IgD-negative memory B cell (primary cell): ENCODE measurements around the gene PSENEN. TPM values are rescaled to one million over a fixed set of nuclear protein-coding genes. Genes with fewer than 3 reads are reported as not detected.

Experiments used
- H3K27ac Mint-ChIP-seq, 3 donors: one replicate each; pipeline ENCODE4 v1.8.0; 2020 to 2022; ENCODE audit warnings: mild to moderate bottlenecking in 3 of 3, mixed read lengths in 3 of 3, moderate library complexity in 1 of 3
- H3K27me3 Mint-ChIP-seq: one replicate; pipeline ENCODE4 v1.8.0; 2021; ENCODE audit warnings: mixed read lengths
- H3K36me3 Mint-ChIP-seq: one replicate; pipeline ENCODE4 v1.8.0; 2020; ENCODE audit warnings: mild to moderate bottlenecking, mixed read lengths
- H3K4me1 Mint-ChIP-seq, 3 donors: one replicate each; pipeline ENCODE4 v1.8.0; 2020 to 2022; ENCODE audit warnings: mixed read lengths in 3 of 3, mild to moderate bottlenecking in 1 of 3
- H3K4me3 Mint-ChIP-seq, 4 donors: one replicate each; pipeline ENCODE4 v1.8.0; 2020 to 2022; ENCODE audit warnings: mild to moderate bottlenecking in 4 of 4, mixed read lengths in 4 of 4, moderate library complexity in 3 of 4
- H3K9me3 Mint-ChIP-seq, 3 donors: one replicate each; pipeline ENCODE4 v1.8.0; 2020 to 2021; ENCODE audit warnings: mixed read lengths in 3 of 3, mild to moderate bottlenecking in 1 of 3
- polyA plus RNA-seq: library from polyadenylated mRNA; unstranded; fragments of 300-500 nt; fragmentation: Illumina TruSeq; gene quantifications from one replicate; pipeline ENCODE4 v1.2.3, GENCODE V29; 2021

Gene PSENEN
- polyA plus RNA-seq = 85.0 TPM

GRCh38 chr19:35745328-35746086, at the start of gene PSENEN, which contains the start of gene U2AF1L4:
TSS of gene PSENEN (plus strand) at chr19:35745651. CDS start at chr19:35745931, 280 bp downstream.
TSS of gene U2AF1L4 (minus strand) at chr19:35745418. CDS start at chr19:35745391, 27 bp downstream.
- Mint-ChIP-seq H3K36me3 (peaks cover 8% of the 10 kb centered on the region), H3K4me3 (peak within 1 kb of the TSS; percentile 96 to 100 (median 100)), H3K4me1 (peaks cover 20 to 47% (median 42%) of the 10 kb centered on the region in 3 donors), H3K9me3 (no peaks in the 10 kb centered on the region), H3K27ac (peak within 1 kb of the TSS; percentile 99 to 100 (median 99)), H3K27me3 (no peaks in the 10 kb centered on the region)

- Mint-ChIP-seq H3K36me3 (no peaks in the 10 kb centered on the region), H3K27ac (no peak overlapping the region), H3K4me1 (peaks cover 0 to 2% (median 0%) of the 10 kb centered on the region in 3 donors), H3K4me3 (no peak overlapping the region), H3K9me3 (no peaks in the 10 kb centered on the region), H3K27me3 (no peaks in the 10 kb centered on the region)
Observed at GRCh38 chr19:35695895-35696422, 49.5 kb upstream of the PSENEN start.

GRCh38 chr19:35696835-35697234, 48.6 kb upstream of the PSENEN start:
- Mint-ChIP-seq H3K4me3 (no peak overlapping the region), H3K36me3 (no peaks in the 10 kb centered on the region), H3K27ac (no peak overlapping the region), H3K4me1 (peaks cover 0 to 2% (median 0%) of the 10 kb centered on the region in 3 donors), H3K9me3 (no peaks in the 10 kb centered on the region), H3K27me3 (no peaks in the 10 kb centered on the region)

- no peaks in the 10 kb centered on the region for H3K9me3 Mint-ChIP-seq
- no peaks in the 10 kb centered on the region for H3K36me3 Mint-ChIP-seq
- H3K4me1 Mint-ChIP-seq = peaks cover 4 to 6% (median 5%) of the 10 kb centered on the region in 3 donors
- peak overlapping the region; percentile 57 to 92 (median 69) for H3K27ac Mint-ChIP-seq
- H3K4me3 Mint-ChIP-seq = peak overlapping the region; percentile 90 to 99 (median 96)
- no peaks in the 10 kb centered on the region for H3K27me3 Mint-ChIP-seq
Observed at GRCh38 chr19:35702223-35703012, 43.0 kb upstream of the PSENEN start.

- H3K4me1 Mint-ChIP-seq = peaks cover 4 to 6% (median 5%) of the 10 kb centered on the region in 3 donors
- no peaks in the 10 kb centered on the region for H3K9me3 Mint-ChIP-seq
- no peaks in the 10 kb centered on the region for H3K27me3 Mint-ChIP-seq
- H3K27ac Mint-ChIP-seq = peak overlapping the region in 1 of 3 donors; percentile 57
- H3K36me3 Mint-ChIP-seq = no peaks in the 10 kb centered on the region
- H3K4me3 Mint-ChIP-seq = peak overlapping the region in 3 of 4 donors; percentile 90 to 99 (median 93)
Observed at GRCh38 chr19:35703343-35703742, 42.1 kb upstream of the PSENEN start.

- Mint-ChIP-seq H3K36me3 (no peaks in the 10 kb centered on the region), H3K9me3 (no peaks in the 10 kb centered on the region), H3K4me1 (peaks cover 4 to 6% (median 5%) of the 10 kb centered on the region in 3 donors), H3K4me3 (peak within 1 kb of the TSS in 2 of 4 donors; percentile 55 to 64), H3K27me3 (no peaks in the 10 kb centered on the region), H3K27ac (peak within 1 kb of the TSS in 1 of 3 donors; percentile 57)
Observed at GRCh38 chr19:35704218-35704617, 41.2 kb upstream of the PSENEN start, which contains the start of gene ZBTB32. TSS of gene ZBTB32 (plus strand) at chr19:35704558. CDS start at chr19:35714627, 10,069 bp downstream.

- H3K9me3 Mint-ChIP-seq = no peaks in the 10 kb centered on the region
- H3K27me3 Mint-ChIP-seq = no peaks in the 10 kb centered on the region
- no peak overlapping the region for H3K4me3 Mint-ChIP-seq
- H3K4me1 Mint-ChIP-seq = peaks cover 18 to 26% (median 24%) of the 10 kb centered on the region in 3 donors
- no peak overlapping the region for H3K27ac Mint-ChIP-seq
- H3K36me3 Mint-ChIP-seq = no peaks in the 10 kb centered on the region
Observed at GRCh38 chr19:35708391-35708790, 37.1 kb upstream of the PSENEN start.

GRCh38 chr19:35710784-35711723, 34.4 kb upstream of the PSENEN start:
- Mint-ChIP-seq H3K4me3 (peak overlapping the region; percentile 64 to 99 (median 86)), H3K27me3 (no peaks in the 10 kb centered on the region), H3K9me3 (no peaks in the 10 kb centered on the region), H3K4me1 (peaks cover 33 to 44% (median 41%) of the 10 kb centered on the region in 3 donors), H3K36me3 (no peaks in the 10 kb centered on the region), H3K27ac (peak overlapping the region; percentile 90 to 97 (median 93))

- peaks cover 41 to 52% (median 46%) of the 10 kb centered on the region in 3 donors for H3K4me1 Mint-ChIP-seq
- H3K27ac Mint-ChIP-seq = peak overlapping the region; percentile 90 to 97 (median 93)
- no peaks in the 10 kb centered on the region for H3K36me3 Mint-ChIP-seq
- H3K9me3 Mint-ChIP-seq = no peaks in the 10 kb centered on the region
- no peaks in the 10 kb centered on the region for H3K27me3 Mint-ChIP-seq
- H3K4me3 Mint-ChIP-seq = peak overlapping the region; percentile 79 to 99 (median 93)
Observed at GRCh38 chr19:35712567-35713505, 32.6 kb upstream of the PSENEN start.

- peak overlapping the region; percentile 90 to 97 (median 93) for H3K27ac Mint-ChIP-seq
- no peaks in the 10 kb centered on the region for H3K9me3 Mint-ChIP-seq
- no peaks in the 10 kb centered on the region for H3K36me3 Mint-ChIP-seq
- H3K4me1 Mint-ChIP-seq = peaks cover 41 to 52% (median 46%) of the 10 kb centered on the region in 3 donors
- no peaks in the 10 kb centered on the region for H3K27me3 Mint-ChIP-seq
- peak overlapping the region; percentile 79 to 99 (median 93) for H3K4me3 Mint-ChIP-seq
Observed at GRCh38 chr19:35713506-35713850, 32.0 kb upstream of the PSENEN start.

GRCh38 chr19:35713904-35714495, 31.5 kb upstream of the PSENEN start:
- peak overlapping the region; percentile 90 to 97 (median 93) for H3K27ac Mint-ChIP-seq
- no peaks in the 10 kb centered on the region for H3K9me3 Mint-ChIP-seq
- peaks cover 41 to 54% (median 46%) of the 10 kb centered on the region in 3 donors for H3K4me1 Mint-ChIP-seq
- no peaks in the 10 kb centered on the region for H3K27me3 Mint-ChIP-seq
- H3K4me3 Mint-ChIP-seq = peak overlapping the region; percentile 79 to 99 (median 93)
- H3K36me3 Mint-ChIP-seq = no peaks in the 10 kb centered on the region

GRCh38 chr19:35714601-35715354, 30.7 kb upstream of the PSENEN start:
- no peaks in the 10 kb centered on the region for H3K9me3 Mint-ChIP-seq
- no peaks in the 10 kb centered on the region for H3K36me3 Mint-ChIP-seq
- peak overlapping the region; percentile 90 to 97 (median 93) for H3K27ac Mint-ChIP-seq
- H3K4me1 Mint-ChIP-seq = peaks cover 41 to 60% (median 49%) of the 10 kb centered on the region in 3 donors
- no peaks in the 10 kb centered on the region for H3K27me3 Mint-ChIP-seq
- H3K4me3 Mint-ChIP-seq = peak overlapping the region; percentile 79 to 99 (median 93)
